Body of pancreas (tissue), 4 donors: ENCODE data around the gene SCN5A. TPM values are rescaled to one million over a fixed set of nuclear protein-coding genes. Genes with fewer than 3 reads are reported as not detected.

Source experiments
- ATAC-seq: fragments of 150-250 bp; one replicate; pipeline ENCODE4 v1.9.1; 2016
- DNase-seq, 4 donors: peaks; one replicate each; pipeline ENCODE4 v3.0.0-alpha.2; 2019
- H3K27ac ChIP-seq, 4 donors: fragments of 200-600 bp; sonication (generic); 1 replicate in 3 of 4; 2 replicates in 1 of 4; pipeline versions ENCODE4 v1.5.1 to v1.6.1; 2016 to 2019; ENCODE audit warnings: mild to moderate bottlenecking in 1 of 4, mixed read lengths in 1 of 4, moderate library complexity in 1 of 4
- H3K27me3 ChIP-seq, 2 donors: fragments of 200-600 bp; sonication (generic); one replicate each; pipeline ENCODE4 v1.6.0; 2016; ENCODE audit warnings: mild to moderate bottlenecking in 1 of 2
- H3K36me3 ChIP-seq, 2 donors: fragments of 200-600 bp; sonication (generic); replicated peaks in 1 of 2; 2 replicates each; pipeline ENCODE4 v1.5.1; 2016; ENCODE audit warnings: low read depth in 2 of 2; ENCODE audit not compliant: insufficient read depth in 1 of 2
- H3K4me1 ChIP-seq: fragments of 200-600 bp; sonication (generic); one replicate; pipeline ENCODE4 v1.6.0; 2016
- H3K4me3 ChIP-seq, 2 donors: fragments of 200-600 bp; sonication (generic); 1 replicate in 1 of 2; 2 replicates in 1 of 2; pipeline ENCODE4 v1.5.1; 2016 to 2019
- H3K9me3 ChIP-seq, 3 donors: fragments of 200-600 bp; sonication (generic); 1 replicate in 2 of 3; 2 replicates in 1 of 3; pipeline ENCODE4 v1.5.1; 2016
- CTCF ChIP-seq, 7 experiments: fragments of 450-650 bp in 4 of 7; fragments of 200-600 bp in 3 of 7; sonication (generic) in 3 of 7; IDR thresholded peaks; one replicate each; pipeline ENCODE4 v1.5.1; 2016 to 2019; ENCODE audit warnings: antibody characterized with exemption in 7 of 7
- POLR2A ChIP-seq, 3 donors: fragments of 450-650 bp; IDR thresholded peaks; one replicate each; pipeline ENCODE4 v1.6.1; 2016; ENCODE audit warnings: antibody characterized with exemption in 3 of 3, mild to moderate bottlenecking in 2 of 3
- WGBS, 2 donors: methylation state at CpG; one replicate each; pipeline ENCODE4 v1.1.5; 2017; 5-methylcytosine and 5-hydroxymethylcytosine counted together
- intact Hi-C: fragments of 100-400 bp; cut with DNase I; formaldehyde crosslinking; loops from one replicate; pipeline ENCODE4 v1.15.1; 2023
- total RNA-seq, 2 donors: library from RNA; depleted of rRNA; stranded (reverse); fragments of >200 nt; gene quantifications; one replicate each; pipeline ENCODE4 v1.1.0, GENCODE V29; 2016

Gene SCN5A
- total RNA-seq, 2 donors from 2014 or later: 0.26 TPM; not detected in 1

- Histone ChIP-seq H3K9me3 (no peaks in the 10 kb centered on the region), H3K27ac (no peak overlapping the region), H3K4me1 (no peaks in the 10 kb centered on the region), H3K36me3 (no peaks in the 10 kb centered on the region), H3K27me3 (no peaks in the 10 kb centered on the region), H3K4me3 (no peak overlapping the region)
- intact Hi-C loops: no loop called here
- no peak for ATAC-seq
- DNase-seq: no peak
- WGBS, 2 donors: 48 to 100% methylated on average over 1 to 2 of the region's 2 CpGs
- TF ChIP-seq POLR2A (IDR thresholded peaks at IDR 0.05) (no peak), CTCF (IDR thresholded peaks at IDR 0.05) (no peak)
These were observed 11.1 kb downstream of the SCN5A start for GRCh38 chr3:38638354-38638753.

GRCh38 chr3:38637906-38638305, 11.6 kb downstream of the SCN5A start:
- Histone ChIP-seq H3K36me3 (no peaks in the 10 kb centered on the region), H3K27me3 (no peaks in the 10 kb centered on the region), H3K4me3 (no peak overlapping the region), H3K27ac (no peak overlapping the region), H3K4me1 (no peaks in the 10 kb centered on the region), H3K9me3 (no peaks in the 10 kb centered on the region)
- 46 to 58% methylated on average over 4 to 5 of the region's 5 CpGs for WGBS, 2 donors
- intact Hi-C loops: no loop called here
- no peak for TF ChIP-seq POLR2A (IDR thresholded peaks at IDR 0.05)
- no peak for TF ChIP-seq CTCF (IDR thresholded peaks at IDR 0.05)
- ATAC-seq (no peak), DNase-seq (no peak)

GRCh38 chr3:38636881-38637280, 12.6 kb downstream of the SCN5A start:
- Histone ChIP-seq H3K4me3 (no peak overlapping the region), H3K27ac (no peak overlapping the region), H3K36me3 (no peaks in the 10 kb centered on the region), H3K27me3 (no peaks in the 10 kb centered on the region), H3K9me3 (no peaks in the 10 kb centered on the region), H3K4me1 (no peaks in the 10 kb centered on the region)
- DNase-seq (no peak), ATAC-seq (no peak)
- intact Hi-C loops: no loop called here
- WGBS, 2 donors: 65 to 83% methylated on average over 6 of the region's 6 CpGs
- TF ChIP-seq POLR2A (IDR thresholded peaks at IDR 0.05) (no peak), CTCF (IDR thresholded peaks at IDR 0.05) (no peak)

- Histone ChIP-seq H3K27ac (no peak overlapping the region), H3K4me3 (no peak overlapping the region), H3K36me3 (no peaks in the 10 kb centered on the region), H3K9me3 (no peaks in the 10 kb centered on the region), H3K27me3 (no peaks in the 10 kb centered on the region), H3K4me1 (no peaks in the 10 kb centered on the region)
- DNase-seq (no peak), ATAC-seq (no peak)
- TF ChIP-seq POLR2A (IDR thresholded peaks at IDR 0.05) (no peak), CTCF (IDR thresholded peaks at IDR 0.05) (no peak)
- WGBS, 2 donors: 51% methylated on average over 7 of the region's 7 CpGs; no CpG with 5 or more reads in 1 of the 2 donors
- intact Hi-C loops: no loop called here
These were observed 13.0 kb downstream of the SCN5A start for GRCh38 chr3:38636464-38636863.

- WGBS, 2 donors: 39 to 44% methylated on average over 9 to 11 of the region's 11 CpGs
- intact Hi-C loops: no loop called here
- Histone ChIP-seq H3K4me1 (no peaks in the 10 kb centered on the region), H3K27me3 (no peaks in the 10 kb centered on the region), H3K27ac (no peak overlapping the region), H3K4me3 (no peak overlapping the region), H3K36me3 (no peaks in the 10 kb centered on the region), H3K9me3 (no peaks in the 10 kb centered on the region)
- ATAC-seq (no peak), DNase-seq (no peak)
- TF ChIP-seq CTCF (IDR thresholded peaks at IDR 0.05) (no peak), POLR2A (IDR thresholded peaks at IDR 0.05) (no peak)
These were observed 15.4 kb downstream of the SCN5A start for GRCh38 chr3:38634111-38634510.
